B cell (primary cell): ENCODE results near the gene UBE4A. TPM values are rescaled to one million over a fixed set of nuclear protein-coding genes. Genes with fewer than 3 reads are reported as not detected.

Experiments used
- ATAC-seq: fragments of 200-7000 bp; cut with Tn5 transposase; one replicate; pipeline ENCODE4 v1.10.0; 2021; ENCODE audit warnings: low read depth, mild to moderate bottlenecking, moderate number of reproducible peaks, moderate library complexity
- CTCF ChIA-PET: fragments of 350-600 bp; sonication (Branson Sonifier 250); formaldehyde crosslinking; loops from one replicate; lab custom pipeline; 2021; ENCODE audit warnings: antibody characterized with exemption, inconsistent platforms; lab: Charles Lee
- POLR2A ChIA-PET: fragments of 350-600 bp; sonication (Branson Sonifier 250); formaldehyde crosslinking; loops from one replicate; lab custom pipeline; 2021; ENCODE audit warnings: antibody characterized with exemption; lab: Charles Lee
- DNase-seq: peaks from one replicate; pipeline ENCODE4 v3.0.0; 2013
- H2AFZ ChIP-seq: 2 replicates; pipeline ENCODE4 v1.6.1; 2012; ENCODE audit warnings: mild to moderate bottlenecking, low read depth, low read length; ENCODE audit not compliant: insufficient read depth, poor library complexity, severe bottlenecking
- H3K27ac ChIP-seq, 2 donors: 1 replicate in 1 of 2; 2 replicates in 1 of 2; pipeline ENCODE4 v1.5.1; 2012 to 2013; ENCODE audit warnings: low read length in 2 of 2, mild to moderate bottlenecking in 2 of 2, moderate library complexity in 1 of 2
- H3K27me3 ChIP-seq, 4 experiments: fragments of 200-600 bp in 1 of 4; sonication (generic) in 1 of 4; replicated peaks in 1 of 4; 1 replicate in 2 of 4; 2 replicates in 2 of 4; pipeline versions ENCODE4 v1.6.1 to v1.7.0; 2013 to 2016; ENCODE audit warnings: low read length in 3 of 4, mild to moderate bottlenecking in 2 of 4, mixed read lengths in 1 of 4, moderate library complexity in 1 of 4; ENCODE audit not compliant: insufficient read depth in 4 of 4, control insufficient read depth in 3 of 4; ENCODE audit errors: control extremely low read depth in 1 of 4
- H3K36me3 ChIP-seq, 2 experiments: replicated peaks in 1 of 2; 1 replicate in 1 of 2; 2 replicates in 1 of 2; pipeline versions ENCODE4 v1.6.1 to v1.7.1; 2013; ENCODE audit warnings: low read length in 1 of 2; ENCODE audit not compliant: insufficient read depth in 2 of 2, control insufficient read depth in 1 of 2; ENCODE audit errors: control extremely low read depth in 1 of 2, extremely low read depth in 1 of 2
- H3K4me1 ChIP-seq, 2 donors: fragments of 200-600 bp in 1 of 2; sonication (generic) in 1 of 2; 1 replicate in 1 of 2; 2 replicates in 1 of 2; pipeline versions ENCODE4 v1.5.1 to v1.6.1; 2013 to 2017; ENCODE audit warnings: low read length in 2 of 2; ENCODE audit not compliant: control insufficient read depth in 2 of 2, insufficient read depth in 2 of 2
- H3K4me2 ChIP-seq: replicated peaks from 2 replicates; pipeline ENCODE3; 2012; ENCODE audit warnings: mild to moderate bottlenecking, low read depth, low read length; ENCODE audit not compliant: poor library complexity, severe bottlenecking
- H3K4me3 ChIP-seq, 5 experiments: fragments of 200-600 bp in 1 of 5; sonication (generic) in 1 of 5; 1 replicate in 3 of 5; 2 replicates in 2 of 5; pipeline versions ENCODE4 v1.5.1 to v1.7.0; 2011 to 2016; ENCODE audit warnings: low read length in 4 of 5, mild to moderate bottlenecking in 4 of 5, low read depth in 2 of 5, control low read depth in 1 of 5, moderate library complexity in 1 of 5; ENCODE audit not compliant: insufficient read depth in 1 of 5; ENCODE audit errors: control extremely low read depth in 1 of 5, extremely low read depth in 1 of 5
- H3K79me2 ChIP-seq: fragments of 200-600 bp; sonication (generic); one replicate; pipeline ENCODE4 v1.6.0; 2016; ENCODE audit warnings: low read length; ENCODE audit not compliant: control insufficient read depth, insufficient read depth
- H3K9ac ChIP-seq: fragments of 200-600 bp; sonication (generic); 2 replicates; pipeline ENCODE4 v1.6.1; 2017; ENCODE audit warnings: mild to moderate bottlenecking, low read length, moderate library complexity
- H3K9me3 ChIP-seq, 3 donors: one replicate each; pipeline versions ENCODE4 v1.6.1 to v1.7.1; 2013; ENCODE audit warnings: low read length in 2 of 3; ENCODE audit not compliant: control insufficient read depth in 2 of 3, insufficient read depth in 1 of 3; ENCODE audit errors: control extremely low read depth in 1 of 3
- H4K20me1 ChIP-seq: 2 replicates; pipeline ENCODE4 v1.6.0; 2012; ENCODE audit warnings: mild to moderate bottlenecking, low read length; ENCODE audit not compliant: insufficient read depth, control insufficient read depth, poor library complexity, severe bottlenecking
- H3K27ac Mint-ChIP-seq: one replicate; pipeline ENCODE4 v1.8.0; 2021; ENCODE audit warnings: mixed read lengths
- H3K27me3 Mint-ChIP-seq: one replicate; pipeline ENCODE4 v1.8.0; 2021; ENCODE audit warnings: mixed read lengths
- H3K4me1 Mint-ChIP-seq: one replicate; pipeline ENCODE4 v1.8.0; 2021; ENCODE audit warnings: mixed read lengths
- H3K4me3 Mint-ChIP-seq: one replicate; pipeline ENCODE4 v1.8.0; 2021; ENCODE audit warnings: mixed read lengths
- H3K9me3 Mint-ChIP-seq: one replicate; pipeline ENCODE4 v1.8.0; 2022; ENCODE audit warnings: mixed read lengths; ENCODE audit not compliant: insufficient read depth
- CTCF ChIP-seq: fragments of 200-600 bp; IDR thresholded peaks from one replicate; pipeline ENCODE4 v1.8.0; 2022; ENCODE audit warnings: antibody characterized with exemption, mild to moderate bottlenecking
- EZH2 ChIP-seq: IDR thresholded peaks from 2 replicates; pipeline ENCODE4 v1.6.1; 2012; ENCODE audit warnings: borderline replicate concordance, low read depth, mild to moderate bottlenecking, moderate library complexity, low read length; ENCODE audit not compliant: insufficient read depth, poor library complexity, severe bottlenecking
- WGBS: methylation state at CpG from one replicate; pipeline ENCODE4 v1.1.5; 2013; ENCODE audit warnings: missing lambda C conversion rate; ENCODE audit not compliant: insufficient coverage; 5-methylcytosine and 5-hydroxymethylcytosine counted together
- intact Hi-C: fragments of 100-400 bp; cut with micrococcal nuclease; formaldehyde crosslinking; loops from one replicate; pipeline ENCODE4 v1.10.0; 2022
- polyA plus RNA-seq: library from polyadenylated mRNA; depleted of rRNA; stranded (reverse); fragments of >200 nt; gene quantifications from 2 replicates; pipeline ENCODE4 v1.2.3, GENCODE V29; 2012
- total RNA-seq, 2 donors: library from RNA; stranded (reverse); fragments of 120-200 nt in 1 of 2; gene quantifications; 1 replicate in 1 of 2; 2 replicates in 1 of 2; pipeline versions ENCODE4 v1.2.3 to v1.2.4, GENCODE V29; 2013 to 2022

The UBE4A gene
- total and polyA plus RNA-seq, 2 donors (not counting 1 experiment from before 2014, with no cell fraction given), result 14.7 to 37.3 TPM

GRCh38 chr11:118343981-118344515 lies 15.4 kb upstream of the UBE4A start, which contains the start of gene CD3G:
CD3G (plus strand) TSS chr11:118344344; CDS start chr11:118344424, 80 bp downstream.
- peaks cover 4% of the 10 kb centered on the region for H3K4me1 Mint-ChIP-seq

More at GRCh38 chr11:118343981-118344515, 15.4 kb upstream of the UBE4A start, which contains the start of gene CD3G:
- H3K9ac ChIP-seq, result no peak within 1 kb of the TSS
- H3K9me3 ChIP-seq, result no peaks in the 10 kb centered on the region
- H3K27ac Mint-ChIP-seq, result no peak within 1 kb of the TSS
- ATAC-seq (no peak), DNase-seq (no peak)
- ChIA-PET CTCF (no interaction called here), POLR2A (no interaction called here)
- H3K27me3 Mint-ChIP-seq, result peaks cover 19% of the 10 kb centered on the region
- no peaks in the 10 kb centered on the region for H3K9me3 Mint-ChIP-seq
- H3K4me3 ChIP-seq, result no peak within 1 kb of the TSS
- no peak within 1 kb of the TSS for H3K4me2 ChIP-seq
- no peak within 1 kb of the TSS for H3K27ac ChIP-seq
- H3K36me3 ChIP-seq, result no peaks in the 10 kb centered on the region
- peaks cover 0 to under 1% of the 10 kb centered on the region in 2 donors for H3K4me1 ChIP-seq
- H3K4me3 Mint-ChIP-seq, result no peak within 1 kb of the TSS
- H2AFZ ChIP-seq, result no peak within 1 kb of the TSS
- TF ChIP-seq CTCF (no peak), EZH2 (no peak)
- intact Hi-C loops, result no loop called here
- no peaks in the 10 kb centered on the region for H4K20me1 ChIP-seq
- 93% methylated on average over 6 of the region's 6 CpGs for WGBS
- peaks cover 0 to 4% (median under 1%) of the 10 kb centered on the region in 4 experiments for H3K27me3 ChIP-seq
- no peaks in the 10 kb centered on the region for H3K79me2 ChIP-seq
